Tibial nerve (tissue), 4 donors: ENCODE measurements around the gene MRPL42. TPM values are rescaled to one million over a fixed set of nuclear protein-coding genes. Genes with fewer than 3 reads are reported as not detected.

Experiments
- DNase-seq, 2 donors: peaks; one replicate each; pipeline ENCODE4 v3.0.0-alpha.2; 2019; ENCODE audit warnings: low spot score in 2 of 2
- H3K27ac ChIP-seq, 4 donors: fragments of 200-600 bp; sonication (generic) in 3 of 4; one replicate each; pipeline ENCODE4 v1.5.1; 2017 to 2019; ENCODE audit warnings: mild to moderate bottlenecking in 1 of 4
- H3K27me3 ChIP-seq, 2 donors: fragments of 200-600 bp; sonication (generic) in 1 of 2; one replicate each; pipeline versions ENCODE4 v1.5.1 to v1.6.0; 2017 to 2019
- H3K36me3 ChIP-seq, 3 donors: fragments of 200-600 bp; sonication (generic); one replicate each; pipeline ENCODE4 v1.5.1; 2018 to 2019
- H3K4me1 ChIP-seq, 4 donors: fragments of 200-600 bp; sonication (generic) in 3 of 4; one replicate each; pipeline ENCODE4 v1.5.1; 2017 to 2019
- H3K4me3 ChIP-seq, 4 donors: fragments of 200-600 bp; sonication (generic) in 3 of 4; one replicate each; pipeline ENCODE4 v1.5.1; 2017 to 2019; ENCODE audit warnings: mild to moderate bottlenecking in 1 of 4, moderate library complexity in 1 of 4
- H3K9me3 ChIP-seq, 4 donors: fragments of 200-600 bp; sonication (generic) in 3 of 4; one replicate each; pipeline ENCODE4 v1.5.1; 2017 to 2019
- EP300 ChIP-seq, 2 donors: sonication (generic); formaldehyde crosslinking; IDR thresholded peaks; one replicate each; pipeline ENCODE4 v1.6.1; 2017; ENCODE audit warnings: antibody characterized with exemption in 2 of 2, mild to moderate bottlenecking in 1 of 2
- POLR2A ChIP-seq, 2 donors: fragments of 450-650 bp; IDR thresholded peaks; one replicate each; pipeline ENCODE4 v1.6.1; 2017; ENCODE audit warnings: antibody characterized with exemption in 2 of 2, mild to moderate bottlenecking in 2 of 2, moderate library complexity in 2 of 2
- WGBS, 2 donors: methylation state at CpG; one replicate each; pipeline ENCODE4 v1.1.5; 2018; 5-methylcytosine and 5-hydroxymethylcytosine counted together
- total RNA-seq, 4 donors: library from RNA; depleted of rRNA; stranded (reverse); fragments of >200 nt; gene quantifications; one replicate each; pipeline ENCODE4 v1.1.0, GENCODE V29; 2016
- TF ChIP-seq, protein P1 (sequence below), 5 experiments: fragments of 200-600 bp in 3 of 5; fragments of 450-650 bp in 2 of 5; sonication (generic) in 3 of 5; IDR thresholded peaks; one replicate each; pipeline ENCODE4 v1.5.1; 2016 to 2019; ENCODE audit warnings: antibody characterized with exemption in 5 of 5, mild to moderate bottlenecking in 3 of 5, moderate library complexity in 2 of 5

Gene MRPL42
- total RNA-seq, 4 donors from 2014 or later: 19.7 to 27.3 (median 22.8) TPM

DNA sequence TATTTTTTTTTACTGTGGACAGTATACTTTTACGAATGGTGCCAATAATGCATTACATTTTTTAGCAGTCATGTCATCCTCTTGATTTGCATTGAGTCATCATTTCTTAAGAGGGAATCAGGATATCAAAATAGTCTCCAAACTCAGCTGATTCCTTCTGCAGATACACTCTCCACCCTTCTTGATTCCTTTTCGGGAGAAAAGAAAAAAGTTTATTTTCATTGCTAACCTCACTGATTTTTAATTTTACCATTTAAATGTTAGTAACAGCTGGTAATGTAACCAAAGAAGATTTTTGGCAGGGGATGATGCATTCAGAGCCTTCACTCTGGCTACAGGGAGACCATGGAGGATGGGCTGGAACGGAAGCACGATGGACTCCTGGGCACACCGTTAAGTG, 47.5 kb downstream of the MRPL42 start:
- TF ChIP-seq POLR2A (IDR thresholded peaks at IDR 0.05) (no peak), EP300 (IDR thresholded peaks at IDR 0.05) (no peak)
- TF ChIP-seq, protein P1, sequence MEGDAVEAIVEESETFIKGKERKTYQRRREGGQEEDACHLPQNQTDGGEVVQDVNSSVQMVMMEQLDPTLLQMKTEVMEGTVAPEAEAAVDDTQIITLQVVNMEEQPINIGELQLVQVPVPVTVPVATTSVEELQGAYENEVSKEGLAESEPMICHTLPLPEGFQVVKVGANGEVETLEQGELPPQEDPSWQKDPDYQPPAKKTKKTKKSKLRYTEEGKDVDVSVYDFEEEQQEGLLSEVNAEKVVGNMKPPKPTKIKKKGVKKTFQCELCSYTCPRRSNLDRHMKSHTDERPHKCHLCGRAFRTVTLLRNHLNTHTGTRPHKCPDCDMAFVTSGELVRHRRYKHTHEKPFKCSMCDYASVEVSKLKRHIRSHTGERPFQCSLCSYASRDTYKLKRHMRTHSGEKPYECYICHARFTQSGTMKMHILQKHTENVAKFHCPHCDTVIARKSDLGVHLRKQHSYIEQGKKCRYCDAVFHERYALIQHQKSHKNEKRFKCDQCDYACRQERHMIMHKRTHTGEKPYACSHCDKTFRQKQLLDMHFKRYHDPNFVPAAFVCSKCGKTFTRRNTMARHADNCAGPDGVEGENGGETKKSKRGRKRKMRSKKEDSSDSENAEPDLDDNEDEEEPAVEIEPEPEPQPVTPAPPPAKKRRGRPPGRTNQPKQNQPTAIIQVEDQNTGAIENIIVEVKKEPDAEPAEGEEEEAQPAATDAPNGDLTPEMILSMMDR (IDR thresholded peaks at IDR 0.05): no peak
- no peak overlapping the region for H3K27ac ChIP-seq
- no peak overlapping the region for H3K4me3 ChIP-seq
- no peak for DNase-seq
- no peaks in the 10 kb centered on the region for H3K36me3 ChIP-seq
- H3K9me3 ChIP-seq: no peaks in the 10 kb centered on the region
- WGBS, 2 donors: 68 to 70% methylated on average over 5 of the region's 5 CpGs
- no peaks in the 10 kb centered on the region for H3K4me1 ChIP-seq
- no peaks in the 10 kb centered on the region for H3K27me3 ChIP-seq

DNA sequence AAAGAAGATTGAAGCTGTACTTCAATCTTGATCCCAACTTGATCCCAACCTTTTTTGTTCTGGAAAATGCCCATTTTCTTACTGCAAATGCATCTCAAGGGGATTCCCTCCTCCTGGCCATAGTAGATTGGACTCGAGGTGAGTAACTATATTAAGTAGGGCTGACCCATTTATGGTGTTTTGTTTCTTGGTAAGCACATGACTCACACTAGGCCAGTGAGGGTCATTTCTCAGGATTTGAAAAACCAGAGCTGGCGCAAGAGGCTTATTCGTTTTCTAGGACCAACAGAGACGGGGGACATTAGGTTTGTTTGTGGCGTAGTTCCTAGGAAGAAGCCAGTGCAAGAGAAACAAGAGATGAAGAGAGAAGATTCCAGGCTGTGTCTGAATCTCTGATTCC, 51.4 kb downstream of the MRPL42 start:
- no peak overlapping the region for H3K27ac ChIP-seq
- DNase-seq: no peak
- no peaks in the 10 kb centered on the region for H3K36me3 ChIP-seq
- WGBS, 2 donors: 71 to 82% methylated on average over 5 of the region's 5 CpGs
- H3K4me3 ChIP-seq: no peak overlapping the region
- no peaks in the 10 kb centered on the region for H3K27me3 ChIP-seq
- TF ChIP-seq EP300 (IDR thresholded peaks at IDR 0.05): no peak
- TF ChIP-seq POLR2A (IDR thresholded peaks at IDR 0.05): no peak
- TF ChIP-seq, protein P1 (IDR thresholded peaks at IDR 0.05): no peak
- no peaks in the 10 kb centered on the region for H3K9me3 ChIP-seq
- no peaks in the 10 kb centered on the region for H3K4me1 ChIP-seq

DNA sequence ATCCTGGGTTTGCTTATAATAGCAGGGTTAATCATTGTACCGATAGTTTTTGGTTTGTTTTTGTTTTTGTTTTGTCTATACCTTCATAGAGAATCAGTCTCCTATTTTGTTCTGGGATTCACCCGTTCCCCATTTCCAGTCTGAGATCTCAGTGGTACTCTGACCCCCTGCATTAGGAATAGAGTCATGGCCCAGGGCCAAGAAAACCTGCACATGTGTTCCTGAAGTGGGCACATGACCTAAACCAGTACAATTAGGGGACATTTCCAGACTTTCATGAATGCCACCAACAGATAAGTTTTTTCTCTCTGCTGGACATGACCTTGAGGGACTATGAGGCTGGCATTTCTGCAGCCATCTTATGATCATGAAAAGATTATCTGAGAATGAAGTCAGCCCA, 52.5 kb downstream of the MRPL42 start:
- H3K9me3 ChIP-seq: no peaks in the 10 kb centered on the region
- 73 to 75% methylated on average over 2 of the region's 2 CpGs for WGBS, 2 donors
- TF ChIP-seq EP300 (IDR thresholded peaks at IDR 0.05): no peak
- TF ChIP-seq, protein P1 (IDR thresholded peaks at IDR 0.05): no peak
- no peak for TF ChIP-seq POLR2A (IDR thresholded peaks at IDR 0.05)
- DNase-seq: no peak
- no peak overlapping the region for H3K4me3 ChIP-seq
- no peaks in the 10 kb centered on the region for H3K27me3 ChIP-seq
- H3K4me1 ChIP-seq: no peaks in the 10 kb centered on the region
- H3K27ac ChIP-seq: no peak overlapping the region
- H3K36me3 ChIP-seq: no peaks in the 10 kb centered on the region

DNA sequence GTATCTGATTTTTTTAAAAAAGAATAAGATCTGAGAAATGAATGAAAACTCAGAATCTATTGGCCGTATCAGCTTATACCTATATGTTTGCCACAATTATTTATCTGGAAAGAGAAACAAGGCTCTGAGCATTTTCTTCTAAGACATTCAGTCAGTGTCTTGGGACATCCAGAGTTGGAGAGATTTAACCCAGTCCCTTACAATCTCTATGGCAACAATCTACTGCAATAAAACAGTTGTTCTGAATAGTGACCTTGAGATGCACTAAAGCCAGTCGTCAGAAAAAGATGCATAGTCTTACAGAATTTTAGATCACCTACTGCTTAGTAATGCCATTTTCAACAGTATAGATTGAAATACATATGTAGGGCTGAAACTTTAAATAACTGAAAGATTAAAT, 53.1 kb downstream of the MRPL42 start:
- DNase-seq: no peak
- H3K4me1 ChIP-seq: no peaks in the 10 kb centered on the region
- no peak overlapping the region for H3K27ac ChIP-seq
- no peaks in the 10 kb centered on the region for H3K36me3 ChIP-seq
- no peak for TF ChIP-seq POLR2A (IDR thresholded peaks at IDR 0.05)
- TF ChIP-seq EP300 (IDR thresholded peaks at IDR 0.05): no peak
- TF ChIP-seq, protein P1 (IDR thresholded peaks at IDR 0.05): no peak
- no peaks in the 10 kb centered on the region for H3K27me3 ChIP-seq
- H3K9me3 ChIP-seq: no peaks in the 10 kb centered on the region
- H3K4me3 ChIP-seq: no peak overlapping the region
- 62 to 65% methylated on average over 2 of the region's 2 CpGs for WGBS, 2 donors

DNA sequence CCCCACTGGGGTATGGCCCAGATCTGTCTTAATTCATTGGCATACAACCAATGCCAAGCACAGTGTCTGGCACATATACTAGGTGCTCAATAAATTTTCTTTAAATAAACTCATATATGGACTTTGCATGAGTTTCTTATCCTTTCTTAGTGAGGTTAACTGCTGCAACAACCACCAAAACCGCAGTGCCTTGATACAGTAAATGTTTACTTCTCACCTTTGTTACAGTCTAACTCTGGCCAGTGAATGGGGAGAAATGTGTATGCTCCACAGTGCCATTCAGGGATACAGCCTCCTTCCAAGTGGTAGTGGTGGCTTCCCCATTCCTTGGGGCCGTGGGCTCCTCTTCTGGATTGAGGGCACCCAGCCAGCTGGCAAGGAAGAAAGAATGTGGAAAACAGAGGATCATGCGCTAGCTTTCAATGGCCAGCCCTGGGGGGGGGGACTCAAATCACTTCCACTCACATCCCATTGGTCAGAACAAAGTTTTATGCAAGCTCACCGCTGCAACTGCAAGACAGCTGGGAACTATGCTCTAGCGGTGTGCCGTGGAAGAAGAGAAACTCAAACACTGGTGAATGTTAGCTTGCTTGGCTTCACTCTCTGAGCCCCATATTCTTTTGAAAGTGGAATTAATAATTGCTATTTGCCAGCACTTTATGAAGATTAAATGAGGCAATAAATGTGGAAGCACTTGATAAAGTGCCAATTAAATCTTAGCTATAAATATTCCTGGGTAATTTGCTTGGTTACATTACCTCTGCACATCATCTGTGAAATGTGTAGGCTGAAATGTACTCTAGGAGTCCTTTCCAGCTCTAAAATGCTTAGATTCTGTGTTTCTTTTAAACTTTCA, 54.1 kb downstream of the MRPL42 start:
- H3K27ac ChIP-seq: no peak overlapping the region
- no peaks in the 10 kb centered on the region for H3K4me1 ChIP-seq
- H3K27me3 ChIP-seq: no peaks in the 10 kb centered on the region
- no peak for DNase-seq
- H3K9me3 ChIP-seq: no peaks in the 10 kb centered on the region
- no peak overlapping the region for H3K4me3 ChIP-seq
- H3K36me3 ChIP-seq: no peaks in the 10 kb centered on the region
- TF ChIP-seq POLR2A (IDR thresholded peaks at IDR 0.05): no peak
- TF ChIP-seq, protein P1 (IDR thresholded peaks at IDR 0.05): no peak
- no peak for TF ChIP-seq EP300 (IDR thresholded peaks at IDR 0.05)
- WGBS, 2 donors: 50 to 64% methylated on average over 6 of the region's 6 CpGs
